ENCODE results near the gene MYO1A.
"Not testable (repeated sequence)": the region's sequence is repeated elsewhere in the genome, so short reads cannot be mapped to it uniquely, and the experiment has no call there.

The MYO1A gene

GRCh38 chr12:57085999-57086492 lies 36.1 kb upstream of the MYO1A start:
- WGBS: 33% methylated on average over 11 of the region's 12 CpGs
- peak overlapping the region; percentile 60 for H3K9ac ChIP-seq (ENCODE audit: low read depth, low read length)
- H3K4me3 ChIP-seq (ENCODE audit: low read length): peak overlapping the region; percentile 80
- no peaks in the 10 kb centered on the region for H3K9me3 ChIP-seq (ENCODE audit: insufficient read depth, low read depth, low read length)
- H3K27me3 ChIP-seq (ENCODE audit: insufficient read depth, low read length): no peaks in the 10 kb centered on the region
- peaks cover 4% of the 10 kb centered on the region for H3K36me3 ChIP-seq (ENCODE audit: insufficient read depth, low read length)
- peak overlapping the region; percentile 100 for H3K27ac ChIP-seq (ENCODE audit: low read depth, low read length)
- peaks cover 10% of the 10 kb centered on the region for H3K4me1 ChIP-seq (ENCODE audit: insufficient read depth, low read length)

- H3K4me3 ChIP-seq (ENCODE audit: low read length): no peak overlapping the region
- H3K9me3 ChIP-seq (ENCODE audit: insufficient read depth, low read depth, low read length): no peaks in the 10 kb centered on the region
- H3K36me3 ChIP-seq (ENCODE audit: insufficient read depth, low read length): peaks cover 7% of the 10 kb centered on the region
- peaks cover 12% of the 10 kb centered on the region for H3K4me1 ChIP-seq (ENCODE audit: insufficient read depth, low read length)
- H3K27ac ChIP-seq (ENCODE audit: low read depth, low read length): no peak overlapping the region
- H3K9ac ChIP-seq (ENCODE audit: low read depth, low read length): no peak overlapping the region
- 86% methylated on average over 1 of the region's 1 CpG for WGBS
- H3K27me3 ChIP-seq (ENCODE audit: insufficient read depth, low read length): no peaks in the 10 kb centered on the region
Observed at GRCh38 chr12:57080855-57081254, 30.9 kb upstream of the MYO1A start.

GRCh38 chr12:57079821-57080220 lies 29.9 kb upstream of the MYO1A start:
- Histone ChIP-seq H3K9me3 (ENCODE audit: insufficient read depth, low read depth, low read length) (no peaks in the 10 kb centered on the region), H3K4me3 (ENCODE audit: low read length) (no peak overlapping the region), H3K4me1 (ENCODE audit: insufficient read depth, low read length) (peaks cover 8% of the 10 kb centered on the region; the same call in 1 of the 2 replicates), H3K27ac (ENCODE audit: low read depth, low read length) (no peak overlapping the region), H3K36me3 (ENCODE audit: insufficient read depth, low read length) (peaks cover 7% of the 10 kb centered on the region), H3K9ac (ENCODE audit: low read depth, low read length) (no peak overlapping the region), H3K27me3 (ENCODE audit: insufficient read depth, low read length) (no peaks in the 10 kb centered on the region)
- WGBS: 80% methylated on average over 1 of the region's 1 CpG

GRCh38 chr12:57078519-57079404 lies 28.8 kb upstream of the MYO1A start, which contains the start of gene NEMP1:
Gene NEMP1, minus strand, starts transcription at chr12:57078791. Its CDS starts 46 bp downstream, at chr12:57078745.
- no peaks in the 10 kb centered on the region for H3K27me3 ChIP-seq (ENCODE audit: insufficient read depth, low read length)
- peak within 1 kb of the TSS; percentile 82 for H3K4me3 ChIP-seq (ENCODE audit: low read length)
- under 1% methylated on average over 38 of the region's 39 CpGs for WGBS
- H3K36me3 ChIP-seq (ENCODE audit: insufficient read depth, low read length): peaks cover 7% of the 10 kb centered on the region
- H3K9me3 ChIP-seq (ENCODE audit: insufficient read depth, low read depth, low read length): no peaks in the 10 kb centered on the region
- peak within 1 kb of the TSS; percentile 77 for H3K27ac ChIP-seq (ENCODE audit: low read depth, low read length)
- peak within 1 kb of the TSS; percentile 90 for H3K9ac ChIP-seq (ENCODE audit: low read depth, low read length)
- peaks cover 8% of the 10 kb centered on the region; the same call in 1 of the 2 replicates for H3K4me1 ChIP-seq (ENCODE audit: insufficient read depth, low read length)

- not testable (repeated sequence) for H3K9ac ChIP-seq (ENCODE audit: low read depth, low read length)
Observed at GRCh38 chr12:57073566-57074450, 23.9 kb upstream of the MYO1A start.

GRCh38 chr12:57072661-57073060 lies 22.7 kb upstream of the MYO1A start:
- H3K27me3 ChIP-seq (ENCODE audit: insufficient read depth, low read length): no peaks in the 10 kb centered on the region
- no peaks in the 10 kb centered on the region for H3K9me3 ChIP-seq (ENCODE audit: insufficient read depth, low read depth, low read length)
- WGBS: 95% methylated on average over 2 of the region's 2 CpGs
- H3K9ac ChIP-seq (ENCODE audit: low read depth, low read length): no peak overlapping the region
- H3K36me3 ChIP-seq (ENCODE audit: insufficient read depth, low read length): peaks cover 55% of the 10 kb centered on the region
- no peak overlapping the region for H3K4me3 ChIP-seq (ENCODE audit: low read length)
- no peak overlapping the region for H3K27ac ChIP-seq (ENCODE audit: low read depth, low read length)
- no peaks in the 10 kb centered on the region for H3K4me1 ChIP-seq (ENCODE audit: insufficient read depth, low read length)

More at GRCh38 chr12:57073566-57074450, 23.9 kb upstream of the MYO1A start:
- H3K27ac ChIP-seq (ENCODE audit: low read depth, low read length); H3K4me3 ChIP-seq (ENCODE audit: low read length); H3K27me3 ChIP-seq (ENCODE audit: insufficient read depth, low read length); H3K4me1 ChIP-seq (ENCODE audit: insufficient read depth, low read length); H3K9me3 ChIP-seq (ENCODE audit: insufficient read depth, low read depth, low read length): not testable (repeated sequence)
- H3K36me3 ChIP-seq (ENCODE audit: insufficient read depth, low read length): peaks cover 44% of the 10 kb centered on the region
- 93% methylated on average over 6 of the region's 6 CpGs for WGBS

- Histone ChIP-seq H3K4me3 (ENCODE audit: low read length) (no peak overlapping the region), H3K9ac (ENCODE audit: low read depth, low read length) (no peak overlapping the region), H3K36me3 (ENCODE audit: insufficient read depth, low read length) (peaks cover 71% of the 10 kb centered on the region), H3K27me3 (ENCODE audit: insufficient read depth, low read length) (no peaks in the 10 kb centered on the region), H3K4me1 (ENCODE audit: insufficient read depth, low read length) (no peaks in the 10 kb centered on the region), H3K9me3 (ENCODE audit: insufficient read depth, low read depth, low read length) (no peaks in the 10 kb centered on the region), H3K27ac (ENCODE audit: low read depth, low read length) (peak overlapping the region; percentile 3; the same call in 1 of the 2 replicates)
- 49% methylated on average over 3 of the region's 3 CpGs for WGBS
Observed at GRCh38 chr12:57069523-57069922, 19.6 kb upstream of the MYO1A start.

- Histone ChIP-seq H3K27me3 (ENCODE audit: insufficient read depth, low read length) (no peaks in the 10 kb centered on the region), H3K9ac (ENCODE audit: low read depth, low read length) (no peak overlapping the region), H3K27ac (ENCODE audit: low read depth, low read length) (no peak overlapping the region), H3K4me3 (ENCODE audit: low read length) (no peak overlapping the region), H3K4me1 (ENCODE audit: insufficient read depth, low read length) (no peaks in the 10 kb centered on the region), H3K36me3 (ENCODE audit: insufficient read depth, low read length) (peaks cover 84% of the 10 kb centered on the region), H3K9me3 (ENCODE audit: insufficient read depth, low read depth, low read length) (no peaks in the 10 kb centered on the region)
- WGBS: 98% methylated on average over 2 of the region's 2 CpGs
Observed at GRCh38 chr12:57066245-57066644, 16.3 kb upstream of the MYO1A start.

GRCh38 chr12:57063991-57064685 lies 14.2 kb upstream of the MYO1A start:
- Histone ChIP-seq H3K4me1 (ENCODE audit: insufficient read depth, low read length) (no peaks in the 10 kb centered on the region), H3K36me3 (ENCODE audit: insufficient read depth, low read length) (peaks cover 84% of the 10 kb centered on the region)
- 97% methylated on average over 3 of the region's 5 CpGs for WGBS

GRCh38 chr12:57058454-57058853 lies 8.5 kb upstream of the MYO1A start:
- WGBS: 90% methylated on average over 1 of the region's 1 CpG

More at GRCh38 chr12:57063991-57064685, 14.2 kb upstream of the MYO1A start:
- no peak overlapping the region for H3K9ac ChIP-seq (ENCODE audit: low read depth, low read length)
- no peak overlapping the region for H3K4me3 ChIP-seq (ENCODE audit: low read length)
- no peaks in the 10 kb centered on the region for H3K27me3 ChIP-seq (ENCODE audit: insufficient read depth, low read length)
- H3K9me3 ChIP-seq (ENCODE audit: insufficient read depth, low read depth, low read length): no peaks in the 10 kb centered on the region
- no peak overlapping the region for H3K27ac ChIP-seq (ENCODE audit: low read depth, low read length)

More at GRCh38 chr12:57058454-57058853, 8.5 kb upstream of the MYO1A start:
- Histone ChIP-seq H3K27ac (ENCODE audit: low read depth, low read length) (no peak overlapping the region), H3K36me3 (ENCODE audit: insufficient read depth, low read length) (peaks cover 82% of the 10 kb centered on the region), H3K4me3 (ENCODE audit: low read length) (no peak overlapping the region), H3K9ac (ENCODE audit: low read depth, low read length) (no peak overlapping the region), H3K4me1 (ENCODE audit: insufficient read depth, low read length) (no peaks in the 10 kb centered on the region), H3K27me3 (ENCODE audit: insufficient read depth, low read length) (no peaks in the 10 kb centered on the region), H3K9me3 (ENCODE audit: insufficient read depth, low read depth, low read length) (no peaks in the 10 kb centered on the region)
